HL-60/S4 treated with phorbol 12-myristate 13-acetate at 8.2 ng/mL for 4 days and 3 days (cell line): ENCODE measurements around the gene DEAF1.

ENCODE experiments used
- in situ Hi-C: fragments of 300-500 bp; cut with MboI; formaldehyde crosslinking; loops from 2 replicates; pipeline ENCODE4 v1.15.0; 2022; ENCODE audit warnings: low sequenced_read_pairs

Gene DEAF1

GRCh38 chr11:626475-627307 is 68.3 kb downstream of the DEAF1 start, which contains the start of gene SCT:
SCT (minus strand) TSS chr11:627181; CDS start chr11:627143, 38 bp downstream.
- in situ Hi-C loops = no loop called here

DNA sequence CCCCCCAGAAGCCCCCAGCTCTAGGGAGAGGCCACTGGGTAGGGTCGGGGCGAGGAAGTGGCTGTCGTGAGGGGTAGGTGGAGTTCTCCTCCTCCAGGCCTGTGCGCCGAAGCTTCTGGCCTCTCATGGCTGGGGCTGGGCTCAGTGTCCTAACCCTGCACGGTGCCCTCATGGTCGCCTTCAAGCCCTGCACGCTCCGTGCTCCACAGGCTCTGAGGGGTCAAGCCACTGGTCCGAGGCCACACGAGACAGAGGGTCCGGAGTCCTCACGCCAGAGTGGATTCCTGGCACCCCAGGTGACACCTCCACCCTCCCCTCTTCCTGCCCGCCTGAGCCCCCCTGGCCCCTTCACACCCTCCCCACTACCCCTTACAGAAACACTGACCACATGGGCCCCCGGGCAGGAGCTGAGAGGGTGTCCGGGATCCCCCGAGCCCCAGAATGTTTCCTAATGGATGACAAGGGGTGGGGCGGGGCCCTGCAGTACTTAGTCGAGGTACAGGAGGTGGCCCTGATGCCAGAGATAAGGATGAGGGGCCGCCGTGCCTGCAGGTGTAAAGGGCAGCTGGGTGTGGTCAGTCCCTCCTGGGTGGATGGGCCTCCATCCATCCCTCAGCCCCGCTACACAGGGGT is 69.3 kb downstream of the DEAF1 start:
- in situ Hi-C loops = no loop called here

DNA sequence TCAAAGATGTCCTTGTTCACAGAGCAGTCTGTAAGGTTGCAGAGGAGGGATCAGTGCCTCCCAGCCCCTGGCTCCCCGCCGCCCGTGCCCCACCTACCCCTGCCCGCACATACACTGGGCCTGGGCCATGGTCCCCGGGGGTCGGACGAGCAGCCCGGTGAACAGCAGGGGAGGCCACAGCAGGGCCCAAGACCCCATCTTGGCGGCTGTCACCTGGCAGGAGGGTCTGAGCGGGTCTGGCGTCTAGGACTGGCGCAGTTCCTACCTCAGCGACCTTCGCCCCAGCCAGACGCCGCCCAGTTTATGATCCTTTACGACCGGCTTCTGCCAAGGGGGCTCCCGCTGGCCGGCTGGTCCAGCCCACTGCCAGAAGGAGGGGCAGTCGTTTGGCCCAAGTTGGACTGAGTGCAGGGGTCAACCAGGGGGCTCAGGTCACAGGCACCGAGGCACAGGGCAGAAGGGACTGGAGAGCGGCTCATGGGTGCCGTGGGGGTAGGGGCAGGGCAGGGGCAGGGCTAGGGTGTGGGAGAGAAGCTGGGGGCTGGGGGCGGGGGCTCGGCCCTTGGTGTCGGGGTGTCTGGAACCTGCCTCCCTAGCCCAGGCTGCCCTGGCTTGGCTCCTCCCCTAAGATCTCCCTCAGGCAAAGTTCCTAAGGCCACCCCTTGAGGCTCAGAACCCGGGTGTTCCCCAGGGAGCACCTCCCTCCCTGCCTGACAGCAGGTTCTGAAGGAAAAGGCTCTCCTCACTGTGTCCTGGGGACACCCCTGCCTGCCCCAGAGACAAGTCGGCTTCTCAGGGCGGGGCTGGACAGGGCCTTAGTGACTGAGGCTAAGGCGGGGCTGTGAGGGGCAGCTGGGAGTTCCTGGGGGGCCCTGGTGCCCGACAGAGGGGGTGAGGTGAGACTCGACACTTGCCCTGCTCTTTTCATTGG is 70.1 kb downstream of the DEAF1 start, which contains the start of gene CDHR5:
TSS of gene CDHR5 (minus strand) at position 251 of the 931 bp plus-strand sequence. CDS start at position 198, 53 bp downstream.
- in situ Hi-C loops = no loop called here

GRCh38 chr11:623999-624704 is 70.9 kb downstream of the DEAF1 start:
- in situ Hi-C loops = no loop called here

DNA sequence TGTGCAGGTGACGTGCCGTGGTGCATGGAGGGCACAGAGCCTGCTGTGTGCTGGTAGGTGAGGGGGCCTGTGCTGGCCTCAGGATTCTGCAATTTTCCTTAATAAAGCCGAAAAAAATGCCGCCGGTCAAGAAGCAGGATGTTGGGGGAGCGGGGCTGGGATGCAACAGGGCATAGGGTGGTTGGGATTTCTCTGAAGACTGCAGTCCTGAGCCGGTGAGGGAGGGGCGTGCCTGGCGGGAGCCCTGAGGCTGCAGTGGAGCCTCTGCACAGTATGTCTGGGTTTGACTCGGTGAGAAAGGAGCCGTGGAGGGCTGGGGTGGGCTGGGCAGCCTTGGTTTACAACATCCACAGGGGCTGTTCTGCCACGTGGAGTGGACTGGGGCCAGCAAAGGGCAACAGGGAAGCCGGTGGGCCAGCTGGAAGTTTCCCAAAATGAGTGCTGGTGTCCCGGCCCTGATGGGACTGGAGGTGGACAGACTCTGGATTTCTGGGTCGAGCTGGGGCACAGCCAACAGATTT is 71.6 kb downstream of the DEAF1 start:
- in situ Hi-C loops = no loop called here

- in situ Hi-C loops = no loop called here
Observed at GRCh38 chr11:621838-622237, 73.2 kb downstream of the DEAF1 start.

DNA sequence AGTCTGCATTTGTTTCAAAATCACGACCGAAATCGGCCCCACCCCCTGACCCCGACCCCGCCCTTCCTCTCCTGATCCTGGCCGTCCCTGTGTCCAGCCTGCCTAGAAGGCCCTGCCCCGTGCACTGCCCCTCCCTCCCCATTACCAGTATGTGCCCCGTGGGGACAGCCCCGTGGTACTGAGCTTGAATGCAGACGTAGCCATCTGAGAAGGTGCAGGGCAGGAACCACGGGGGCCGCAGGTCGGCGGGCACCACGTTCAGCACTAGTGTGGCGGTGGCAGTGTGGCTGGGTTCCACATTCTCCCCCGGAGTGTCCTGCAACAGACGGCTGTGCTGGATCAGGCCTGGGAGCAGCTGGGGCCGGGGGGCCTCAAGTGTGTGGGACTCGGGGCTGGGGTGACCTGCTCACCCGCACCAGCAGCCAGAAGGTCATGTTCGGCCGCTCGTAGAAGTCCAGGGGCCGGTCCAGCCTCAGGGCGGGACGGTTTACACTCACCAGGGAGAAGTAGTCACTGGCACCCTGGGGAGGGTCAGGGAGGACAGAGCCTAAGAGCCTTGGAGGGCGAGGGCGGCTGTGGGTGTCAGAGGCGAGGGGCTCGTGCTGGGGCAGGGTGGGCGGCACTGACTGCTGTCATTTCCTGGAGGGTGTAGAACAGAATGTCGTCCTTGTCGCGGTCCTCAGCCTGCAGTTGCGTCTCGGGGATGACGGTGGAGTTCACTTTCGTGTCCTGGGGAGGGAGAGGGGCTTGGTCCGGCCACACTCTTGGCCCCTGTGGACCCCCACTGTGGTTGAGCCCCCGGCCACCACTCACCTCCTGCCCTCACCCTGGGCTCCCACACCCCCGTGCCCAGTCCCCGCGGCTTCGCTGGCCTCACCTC is 73.8 kb downstream of the DEAF1 start:
- in situ Hi-C loops = no loop called here

DNA sequence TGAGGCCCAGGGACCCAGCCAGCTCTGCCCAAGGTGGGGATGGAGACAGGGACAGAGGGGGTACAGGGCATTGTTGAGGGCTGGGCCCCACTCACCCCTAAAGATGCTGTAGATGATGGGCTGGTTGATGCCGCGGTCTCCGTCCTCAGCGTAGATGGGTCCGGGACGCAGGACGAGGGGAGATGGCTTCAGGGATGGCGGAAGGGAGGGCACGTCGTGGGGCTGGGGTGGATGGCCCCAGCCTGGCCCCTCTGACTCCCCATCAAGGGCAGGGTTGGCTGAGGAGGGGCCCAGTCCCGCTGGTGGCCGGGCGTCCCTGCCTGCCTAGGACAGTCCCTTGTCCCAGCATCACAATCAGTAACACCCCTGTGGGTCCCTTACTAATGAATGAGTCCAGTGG is 74.8 kb downstream of the DEAF1 start:
- in situ Hi-C loops = no loop called here

GRCh38 chr11:619628-620050 is 75.4 kb downstream of the DEAF1 start:
- in situ Hi-C loops = no loop called here

DNA sequence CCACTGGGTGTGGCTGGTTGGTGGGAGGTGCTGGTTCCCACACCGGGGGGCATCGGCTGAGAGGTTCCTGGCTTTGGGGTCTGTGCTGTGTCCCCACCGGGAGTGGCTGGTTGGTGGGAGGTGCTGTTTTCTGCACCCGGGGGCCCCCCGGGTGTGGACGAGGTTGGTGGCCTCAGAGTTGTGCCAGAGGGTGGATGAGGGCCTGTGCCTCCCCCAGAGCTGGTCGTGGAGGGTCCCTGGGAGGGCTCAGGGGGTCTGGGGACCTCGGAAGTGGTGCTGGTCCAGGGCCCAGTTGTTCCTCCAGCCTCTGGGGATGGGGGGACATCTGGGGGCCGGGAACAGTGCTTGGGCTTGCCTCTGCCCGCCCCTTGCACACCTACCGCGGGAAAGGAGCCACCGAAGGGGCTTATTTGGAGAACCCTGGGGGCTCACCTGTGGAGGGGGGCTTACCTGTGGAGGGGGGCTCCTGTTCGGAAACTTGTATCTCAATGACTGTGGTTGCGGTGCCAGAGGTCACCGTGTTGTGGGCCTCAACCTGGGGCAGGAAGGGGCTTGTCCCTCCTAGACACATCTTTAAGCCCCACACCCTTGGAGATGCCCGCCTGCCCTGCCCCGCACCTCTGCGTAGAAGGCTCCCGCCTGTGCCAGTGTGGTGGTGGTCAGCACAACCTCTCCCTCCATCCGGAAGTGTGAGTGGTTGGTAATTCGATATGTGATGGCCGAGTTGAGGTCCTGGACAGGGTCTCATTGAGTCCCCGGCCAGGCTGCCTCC is 76.0 kb downstream of the DEAF1 start:
- in situ Hi-C loops = no loop called here

DNA sequence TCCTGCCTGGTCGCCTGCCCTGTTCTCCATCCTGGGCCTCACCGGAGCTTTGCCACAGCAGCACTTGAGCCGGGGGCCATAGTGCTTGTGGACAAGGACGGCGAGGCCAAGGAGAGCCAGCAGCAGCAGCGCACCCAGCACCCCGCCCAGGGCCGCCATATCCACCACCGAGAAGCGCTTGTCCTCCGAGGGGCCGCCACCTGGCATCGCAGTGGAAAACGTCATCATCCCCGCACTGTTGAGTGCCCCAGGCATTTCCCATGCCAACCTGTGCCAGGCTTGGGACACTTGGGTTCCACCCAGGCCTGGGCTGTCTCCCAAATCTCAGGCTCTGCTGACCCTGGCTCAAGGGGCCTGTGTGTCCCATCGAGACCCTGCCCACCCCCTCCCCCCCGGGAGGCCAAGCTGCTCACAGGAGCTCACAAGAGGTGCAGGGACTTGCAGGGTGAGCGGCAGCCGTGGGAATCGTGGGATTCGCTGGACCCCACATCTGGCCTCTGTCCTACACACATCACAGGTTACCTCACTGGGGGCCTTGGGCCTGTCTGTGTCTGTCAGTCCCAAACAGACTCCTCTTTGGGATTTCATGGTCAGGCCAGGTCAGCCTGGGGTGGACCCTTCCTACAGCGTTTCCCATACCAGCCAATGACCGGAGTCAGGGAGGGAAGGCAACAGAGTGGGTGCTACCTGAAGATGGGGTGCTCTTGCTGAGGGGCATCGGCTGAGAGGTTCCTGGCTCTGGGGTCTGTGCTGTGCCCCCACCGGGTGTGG is 76.9 kb downstream of the DEAF1 start:
- in situ Hi-C loops = no loop called here

GRCh38 chr11:617199-617911 is 77.7 kb downstream of the DEAF1 start:
- in situ Hi-C loops = no loop called here

- in situ Hi-C loops = no loop called here
Observed at GRCh38 chr11:616320-617198, 78.5 kb downstream of the DEAF1 start.

DNA sequence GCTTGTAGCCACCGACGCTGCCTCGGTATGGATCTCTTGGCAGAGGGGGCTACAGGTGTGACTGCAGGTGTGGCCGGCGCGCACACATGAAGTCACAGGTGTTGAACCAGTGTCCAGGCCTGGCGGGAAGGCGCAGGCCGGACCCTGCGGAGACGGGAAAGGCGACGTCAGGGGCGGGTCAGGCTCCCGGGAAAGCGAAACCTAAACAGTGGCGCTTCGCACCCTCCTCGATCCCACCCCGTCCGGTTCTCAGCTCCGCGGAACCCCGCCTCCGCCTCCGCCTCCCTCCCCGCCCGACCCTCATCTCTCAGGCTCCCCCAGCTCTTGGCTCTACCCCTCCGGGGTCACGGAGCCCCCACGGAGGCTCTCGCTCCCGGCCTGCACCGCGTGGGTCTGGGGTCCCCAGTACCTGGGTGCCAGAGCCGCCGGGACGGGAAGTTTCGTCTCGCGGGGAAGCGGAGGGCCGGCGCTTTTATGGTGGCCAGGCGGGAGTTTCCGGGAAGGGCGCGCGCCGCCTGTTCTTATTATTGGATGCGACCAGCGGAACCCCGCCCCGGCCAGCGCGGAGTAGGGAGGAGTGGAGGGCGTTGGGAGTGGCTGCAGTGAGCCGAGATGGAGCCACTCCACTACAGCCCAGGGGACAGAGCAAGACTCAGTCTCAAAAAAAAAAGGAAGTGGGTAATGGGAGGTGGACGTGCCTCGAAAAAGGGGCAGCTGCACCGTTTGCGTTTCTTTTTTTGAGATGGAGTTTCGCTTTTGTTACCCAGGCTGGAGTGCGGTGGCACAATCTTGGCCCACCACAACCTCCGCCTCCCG is 79.3 kb downstream of the DEAF1 start, which contains the start of gene IRF7:
TSS of gene IRF7 (minus strand) at position 447 of the 816 bp plus-strand sequence. CDS start 586 bp downstream, outside the sequence.
- in situ Hi-C loops = no loop called here
